Ishikawa (cell line): Measurements from ENCODE around the gene SMAD9.

Experiments
- RAD21 ChIP-seq: IDR thresholded peaks from 2 replicates; pipeline ENCODE4 v1.6.1; 2012; ENCODE audit warnings: low read depth
- TAF1 ChIP-seq: IDR thresholded peaks from 2 replicates; pipeline ENCODE4 v1.6.1; 2012; ENCODE audit warnings: low read depth, mild to moderate bottlenecking
- TF ChIP-seq, protein P1 (sequence below): IDR thresholded peaks from 2 replicates; pipeline ENCODE4 v1.6.1; 2012

DNA sequence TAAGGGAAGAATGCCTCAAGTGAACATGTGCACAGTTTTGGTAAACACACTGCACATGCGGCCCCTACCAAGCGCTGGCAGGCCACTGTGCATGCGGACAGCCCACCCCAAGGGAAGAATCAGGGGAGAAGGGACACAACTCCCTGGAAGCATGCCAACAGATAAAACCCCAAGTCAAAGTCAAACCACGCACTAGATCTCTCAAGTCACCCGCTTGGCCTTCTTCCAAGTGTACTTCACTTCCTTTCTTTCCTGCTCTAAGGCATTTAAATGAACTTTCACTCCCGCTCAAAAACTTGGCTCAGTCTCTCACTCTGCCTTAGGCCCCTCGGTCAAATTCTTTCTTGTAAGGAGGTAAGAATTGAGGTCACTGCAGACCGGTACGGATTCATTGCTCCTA lies 105.6 kb downstream of the SMAD9 start:
- TF ChIP-seq RAD21, result no peak
- TF ChIP-seq, protein P1, sequence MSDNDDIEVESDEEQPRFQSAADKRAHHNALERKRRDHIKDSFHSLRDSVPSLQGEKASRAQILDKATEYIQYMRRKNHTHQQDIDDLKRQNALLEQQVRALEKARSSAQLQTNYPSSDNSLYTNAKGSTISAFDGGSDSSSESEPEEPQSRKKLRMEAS, result no peak
- TF ChIP-seq TAF1, result no peak
